Fibroblast of villous mesenchyme (primary cell): ENCODE results near the gene TACSTD2. TPM values are rescaled to one million over a fixed set of nuclear protein-coding genes. Genes with fewer than 3 reads are reported as not detected.
A peak's percentile ranks its signal among the peaks of the same experiment; 100 is the strongest.

Experiments used
- DNase-seq: peaks from one replicate; pipeline ENCODE4 v3.0.0-alpha.2; 2010; ENCODE audit warnings: low read depth
- H3K4me3 ChIP-seq: 2 replicates; pipeline ENCODE4 v1.5.1; 2011; ENCODE audit warnings: low read depth, mild to moderate bottlenecking, low read length
- total RNA-seq: library from RNA; depleted of rRNA; stranded (reverse); fragments of >200 nt; gene quantifications from 2 replicates; pipeline ENCODE4 v1.2.3, GENCODE V29; 2012
- TF ChIP-seq, protein P1 (sequence below): IDR thresholded peaks from 2 replicates; pipeline ENCODE4 v1.5.1; 2012; ENCODE audit warnings: low read depth, mild to moderate bottlenecking, low read length; ENCODE audit not compliant: insufficient read depth

Gene TACSTD2
- total RNA-seq, 1 donor = 17.7 TPM

DNA sequence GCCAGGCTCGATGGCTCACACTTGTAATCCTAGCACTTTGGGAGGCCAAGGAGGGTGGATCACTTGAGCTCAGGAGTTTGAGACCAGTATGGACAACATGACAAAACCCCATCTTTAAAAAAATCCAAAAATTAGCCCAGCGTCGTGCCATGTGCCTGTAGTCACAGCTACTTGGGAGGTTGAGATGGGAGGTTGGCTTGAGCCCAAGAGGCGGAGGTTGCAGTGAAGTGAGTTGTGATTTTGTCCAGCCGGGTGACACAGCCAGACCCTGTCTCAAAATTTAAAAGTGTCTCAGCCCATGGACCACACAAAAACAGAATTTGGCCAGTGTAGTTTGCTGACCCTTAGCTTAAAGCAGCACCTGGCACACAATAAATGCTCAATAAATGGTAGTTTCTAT lies 11.3 kb upstream of the TACSTD2 start:
- no peak overlapping the region for H3K4me3 ChIP-seq
- TF ChIP-seq, protein P1, sequence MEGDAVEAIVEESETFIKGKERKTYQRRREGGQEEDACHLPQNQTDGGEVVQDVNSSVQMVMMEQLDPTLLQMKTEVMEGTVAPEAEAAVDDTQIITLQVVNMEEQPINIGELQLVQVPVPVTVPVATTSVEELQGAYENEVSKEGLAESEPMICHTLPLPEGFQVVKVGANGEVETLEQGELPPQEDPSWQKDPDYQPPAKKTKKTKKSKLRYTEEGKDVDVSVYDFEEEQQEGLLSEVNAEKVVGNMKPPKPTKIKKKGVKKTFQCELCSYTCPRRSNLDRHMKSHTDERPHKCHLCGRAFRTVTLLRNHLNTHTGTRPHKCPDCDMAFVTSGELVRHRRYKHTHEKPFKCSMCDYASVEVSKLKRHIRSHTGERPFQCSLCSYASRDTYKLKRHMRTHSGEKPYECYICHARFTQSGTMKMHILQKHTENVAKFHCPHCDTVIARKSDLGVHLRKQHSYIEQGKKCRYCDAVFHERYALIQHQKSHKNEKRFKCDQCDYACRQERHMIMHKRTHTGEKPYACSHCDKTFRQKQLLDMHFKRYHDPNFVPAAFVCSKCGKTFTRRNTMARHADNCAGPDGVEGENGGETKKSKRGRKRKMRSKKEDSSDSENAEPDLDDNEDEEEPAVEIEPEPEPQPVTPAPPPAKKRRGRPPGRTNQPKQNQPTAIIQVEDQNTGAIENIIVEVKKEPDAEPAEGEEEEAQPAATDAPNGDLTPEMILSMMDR = no peak
- DNase-seq = no peak

DNA sequence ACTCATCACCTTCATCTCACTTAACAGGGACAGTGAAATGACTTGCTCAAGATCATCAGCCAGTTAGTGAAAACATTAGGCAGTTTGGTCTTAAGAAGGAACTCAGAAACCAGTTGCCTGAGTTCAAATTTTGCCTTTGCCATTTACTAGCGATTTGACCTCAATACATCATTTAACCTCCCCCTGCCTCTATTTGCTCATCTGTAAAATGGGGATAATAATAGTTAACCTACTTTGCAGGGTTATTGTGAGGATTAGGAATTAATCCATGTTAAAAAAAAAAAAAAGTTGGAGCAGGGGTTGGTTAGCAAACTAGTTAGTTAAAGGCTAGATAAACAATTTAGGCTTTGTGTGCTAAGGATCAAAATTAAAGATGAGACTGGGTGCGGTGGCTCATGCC lies 10.6 kb upstream of the TACSTD2 start:
- TF ChIP-seq, protein P1 = no peak
- DNase-seq = no peak
- H3K4me3 ChIP-seq = no peak overlapping the region

DNA sequence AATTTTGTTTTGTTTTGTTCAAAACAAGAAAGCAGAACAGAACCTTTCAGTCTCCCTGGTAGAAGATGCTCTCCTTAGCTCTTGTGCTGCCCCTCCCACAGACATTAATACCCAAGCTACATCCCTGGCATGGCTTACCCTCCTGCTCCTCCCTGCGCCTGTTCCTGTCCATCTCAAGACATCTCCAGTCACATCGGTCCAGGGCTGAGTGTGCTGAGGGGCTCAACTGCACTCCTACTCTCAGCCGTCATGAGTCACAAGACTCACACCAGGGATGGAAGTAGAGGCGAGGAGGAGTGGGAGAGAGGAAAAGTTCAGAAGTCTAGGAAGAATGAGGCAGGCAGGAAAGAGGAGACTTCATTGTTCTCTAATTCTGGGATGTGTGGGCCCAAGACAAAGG lies 9.2 kb upstream of the TACSTD2 start:
- TF ChIP-seq, protein P1 = no peak
- H3K4me3 ChIP-seq = no peak overlapping the region
- no peak for DNase-seq

DNA sequence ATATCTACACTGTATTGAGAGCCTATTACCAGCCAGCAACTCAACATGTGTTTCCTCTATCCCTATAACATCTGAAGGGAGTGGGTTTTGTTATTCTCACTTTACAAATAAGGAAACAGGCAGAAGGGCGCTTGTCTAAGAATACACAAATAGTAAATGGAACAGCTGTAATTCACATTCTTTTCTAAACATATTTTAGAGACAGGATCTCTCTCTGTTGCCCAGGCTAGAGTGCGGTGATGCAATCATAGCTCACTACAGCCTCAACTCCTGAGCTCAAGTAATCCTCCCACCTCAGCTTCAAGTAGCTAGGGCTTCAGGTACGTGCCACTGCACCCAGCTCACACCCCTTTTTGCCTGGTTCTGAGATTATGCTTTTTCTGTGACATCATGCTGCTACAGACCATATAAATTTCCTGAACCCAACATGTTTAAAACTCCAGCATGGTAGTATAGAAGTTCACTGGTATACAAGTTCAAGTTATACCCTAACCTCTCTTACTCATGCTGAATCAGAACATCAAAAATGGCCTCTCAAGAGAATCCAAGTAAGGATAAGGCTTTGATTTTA lies 8.6 kb upstream of the TACSTD2 start:
- peak; percentile 83 for DNase-seq
- no peak overlapping the region for H3K4me3 ChIP-seq
- TF ChIP-seq, protein P1 = no peak

DNA sequence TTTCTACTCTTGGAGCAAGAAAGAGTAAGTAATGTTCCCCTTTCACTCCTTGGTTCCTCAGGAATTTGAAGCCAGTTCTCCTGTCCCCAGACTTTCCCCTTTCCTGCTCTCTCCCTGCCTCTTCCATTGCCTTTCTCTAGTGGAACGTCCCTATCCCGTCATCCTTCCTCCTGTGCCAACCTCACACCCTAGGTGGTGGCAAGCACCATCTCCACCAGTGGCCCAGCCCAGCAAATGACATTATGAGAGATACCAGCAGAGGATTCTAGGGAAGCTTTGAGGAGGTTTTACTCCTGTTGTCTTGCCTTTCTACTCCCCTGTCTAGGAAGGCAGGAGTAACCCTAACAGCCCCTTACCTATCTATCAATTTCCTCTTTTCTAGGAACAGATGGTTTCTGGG lies 8.1 kb upstream of the TACSTD2 start:
- no peak overlapping the region for H3K4me3 ChIP-seq
- TF ChIP-seq, protein P1 = no peak
- DNase-seq = no peak

DNA sequence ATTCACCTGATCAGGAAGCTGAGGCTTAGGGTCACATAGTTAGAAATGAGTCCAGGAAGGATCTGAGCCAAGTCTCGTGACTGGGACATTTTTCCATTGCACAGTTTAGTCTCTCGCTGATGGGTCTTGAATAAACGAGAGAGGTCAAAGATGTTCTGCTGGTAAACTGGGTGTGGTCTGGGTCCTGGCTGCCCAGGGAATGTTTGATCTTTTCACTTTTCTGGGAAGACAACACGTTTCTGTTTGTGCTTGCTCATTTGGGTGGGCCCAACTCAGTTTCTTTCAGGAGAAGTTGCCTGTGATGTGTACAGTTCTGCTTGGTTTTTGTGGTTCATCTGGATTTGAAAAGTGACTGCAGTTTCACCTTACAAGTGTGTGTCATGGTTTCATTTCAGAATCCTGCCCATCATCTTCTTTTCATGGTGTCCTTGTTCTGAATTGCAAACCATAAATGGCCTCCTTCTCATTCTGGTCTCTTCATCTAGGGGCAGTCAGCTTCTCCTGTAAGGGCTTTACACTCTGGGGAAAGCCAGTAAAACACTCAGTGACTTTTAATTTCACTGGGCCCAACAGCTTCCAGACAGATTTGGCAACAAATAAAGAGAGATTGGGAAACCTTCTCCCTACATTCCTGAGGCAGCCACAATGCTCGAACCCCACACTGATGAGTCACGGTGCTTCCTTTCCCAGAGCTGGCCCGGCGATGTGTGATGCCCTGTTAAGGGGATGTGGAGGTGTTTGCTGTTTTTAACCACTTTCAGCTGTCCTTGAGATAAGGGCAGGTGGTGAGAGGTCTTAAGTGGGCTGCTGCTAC lies 7.2 kb upstream of the TACSTD2 start:
- TF ChIP-seq, protein P1 = no peak
- H3K4me3 ChIP-seq = no peak overlapping the region
- DNase-seq = peak; percentile 97
